Fibroblast of mammary gland (primary cell): Measurements from ENCODE around the gene CRIP1.

Experiments used
- DNase-seq: peaks from one replicate; pipeline ENCODE4 v3.0.0-alpha.2; 2010; ENCODE audit warnings: low read depth
- H3K4me3 ChIP-seq: 2 replicates; pipeline ENCODE4 v1.5.1; 2011; ENCODE audit warnings: low read depth, mild to moderate bottlenecking, low read length, moderate library complexity; ENCODE audit not compliant: control insufficient read depth
- CTCF ChIP-seq: conservative IDR thresholded peaks from 2 replicates; pipeline ENCODE4 v1.5.1; 2011; ENCODE audit warnings: low read depth, low read length, inconsistent platforms; ENCODE audit not compliant: control insufficient read depth, insufficient read depth

The CRIP1 gene

DNA sequence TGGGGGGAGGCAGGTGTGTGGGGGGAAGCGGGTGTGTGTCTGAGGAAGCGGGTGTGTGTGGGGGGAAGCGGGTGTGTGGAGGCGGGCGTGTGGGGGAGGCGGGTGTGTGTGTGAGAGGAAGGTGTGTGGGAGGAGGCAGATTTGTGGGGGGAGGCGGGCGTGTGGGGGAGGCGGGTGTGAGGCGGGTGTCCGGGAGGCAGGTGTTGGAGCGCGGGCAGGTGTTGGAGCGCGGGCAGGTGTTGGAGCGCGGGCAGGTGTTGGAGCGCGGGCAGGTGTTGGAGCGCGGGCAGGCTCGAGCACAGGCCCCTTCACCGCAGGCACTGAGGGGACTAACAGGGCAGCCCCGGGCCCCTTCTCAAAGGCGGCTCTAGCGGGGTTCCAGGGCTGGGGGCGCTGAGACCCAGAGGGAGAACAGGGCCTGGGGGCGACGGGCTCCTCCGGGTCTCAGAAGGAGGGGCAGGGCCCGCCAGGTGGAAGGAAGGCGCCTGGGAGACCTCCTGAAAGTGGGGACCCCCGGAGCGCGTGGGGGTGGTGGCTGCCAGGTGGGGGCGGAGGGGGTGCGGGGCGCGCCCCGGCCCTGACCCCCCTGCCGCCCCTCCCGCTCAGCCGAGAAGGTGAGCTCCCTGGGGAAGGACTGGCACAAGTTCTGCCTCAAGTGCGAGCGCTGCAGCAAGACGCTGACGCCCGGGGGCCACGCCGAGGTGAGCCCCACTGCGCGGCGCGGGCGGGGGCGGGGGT is 8.9 kb upstream of the CRIP1 start:
- no peak overlapping the region for H3K4me3 ChIP-seq
- no peak for TF ChIP-seq CTCF
- no peak for DNase-seq

- DNase-seq = no peak
- no peak for TF ChIP-seq CTCF
- no peak overlapping the region for H3K4me3 ChIP-seq
Observed at GRCh38 chr14:105478398-105479251, 8.1 kb upstream of the CRIP1 start.

DNA sequence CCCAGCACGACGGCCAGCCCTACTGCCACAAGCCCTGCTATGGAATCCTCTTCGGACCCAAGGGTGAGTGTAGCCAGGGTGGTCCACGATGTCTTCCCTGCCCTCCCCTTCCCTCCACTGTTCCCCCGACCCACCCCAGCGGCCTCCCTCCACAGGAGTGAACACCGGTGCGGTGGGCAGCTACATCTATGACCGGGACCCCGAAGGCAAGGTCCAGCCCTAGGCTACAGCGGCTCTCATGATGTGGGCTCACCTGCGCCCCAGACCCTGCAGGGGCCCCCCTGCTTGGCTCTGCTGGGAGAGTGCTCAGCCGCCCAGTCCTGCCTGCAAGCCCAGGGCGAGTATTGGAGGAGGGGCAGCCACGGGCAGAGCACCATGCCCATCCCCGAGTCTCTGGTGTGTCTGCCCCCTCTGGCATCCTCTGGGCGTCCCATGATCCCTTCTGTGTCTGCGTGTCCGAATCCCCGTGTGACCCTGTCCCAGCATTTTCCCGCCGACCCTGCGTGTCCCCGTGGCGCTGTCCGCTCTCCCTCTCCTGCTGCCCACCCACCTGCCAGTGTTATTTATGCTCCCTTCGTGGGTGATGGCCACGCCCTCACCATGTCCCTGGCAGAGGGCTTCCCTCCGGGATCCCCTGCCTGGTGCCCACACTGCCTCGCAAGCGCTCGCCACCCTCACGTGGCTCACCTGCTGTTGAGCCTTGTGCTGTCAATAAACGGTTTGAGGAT is 7.1 kb upstream of the CRIP1 start:
- TF ChIP-seq CTCF = no peak
- H3K4me3 ChIP-seq = no peak overlapping the region
- no peak for DNase-seq

GRCh38 chr14:105480199-105480746 is 6.4 kb upstream of the CRIP1 start:
- H3K4me3 ChIP-seq = no peak overlapping the region
- DNase-seq = no peak
- no peak for TF ChIP-seq CTCF

GRCh38 chr14:105480807-105481801 is 5.6 kb upstream of the CRIP1 start:
- DNase-seq = peak; percentile 81
- peak overlapping the region; percentile 56 for H3K4me3 ChIP-seq
- peak; percentile 96 for TF ChIP-seq CTCF
